Measurements from ENCODE around the gene UNKL.

Gene UNKL

GRCh38 chr16:1351582-1352362, 62.7 kb downstream of the UNKL start, which contains the start of the genes GNPTG and TSR3:
TSS of gene GNPTG (plus strand) at chr16:1351931. CDS start at chr16:1351966, 35 bp downstream.
TSS of gene TSR3 (minus strand) at chr16:1351878. CDS start at chr16:1351804, 74 bp downstream.
- H3K4me3 ChIP-seq (replicated peaks; ENCODE audit: low read depth, low read length), result peak within 1 kb of the TSS; percentile 96
- no peak for TF ChIP-seq CTCF (IDR thresholded peaks at IDR 0.05; ENCODE audit: low read depth, low read length, missing control alignments)
- peak; percentile 42 for DNase-seq (ENCODE audit: extremely low read depth, low read depth)

DNA sequence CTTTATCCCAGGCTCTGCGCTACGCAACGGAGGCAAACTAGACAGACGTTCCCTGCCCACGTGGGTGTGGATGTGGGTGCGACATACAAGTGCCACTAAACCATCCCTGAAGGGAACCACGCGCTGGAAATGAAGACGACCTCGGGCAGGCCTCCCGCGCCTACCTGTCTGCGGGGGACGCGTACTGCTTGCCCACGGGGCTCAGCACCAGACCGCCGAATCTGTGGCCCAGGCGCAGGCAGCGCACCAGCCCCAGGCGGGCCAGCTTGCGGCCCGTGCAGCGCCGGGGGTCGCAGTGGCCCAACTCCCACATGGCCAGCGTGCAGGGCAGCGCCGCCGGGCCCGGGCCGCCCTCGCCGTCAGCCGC, 63.3 kb downstream of the UNKL start:
- no peak for TF ChIP-seq CTCF (IDR thresholded peaks at IDR 0.05; ENCODE audit: low read depth, low read length, missing control alignments)
- DNase-seq (ENCODE audit: extremely low read depth, low read depth), result no peak
- peak overlapping the region; percentile 96 for H3K4me3 ChIP-seq (replicated peaks; ENCODE audit: low read depth, low read length)

DNA sequence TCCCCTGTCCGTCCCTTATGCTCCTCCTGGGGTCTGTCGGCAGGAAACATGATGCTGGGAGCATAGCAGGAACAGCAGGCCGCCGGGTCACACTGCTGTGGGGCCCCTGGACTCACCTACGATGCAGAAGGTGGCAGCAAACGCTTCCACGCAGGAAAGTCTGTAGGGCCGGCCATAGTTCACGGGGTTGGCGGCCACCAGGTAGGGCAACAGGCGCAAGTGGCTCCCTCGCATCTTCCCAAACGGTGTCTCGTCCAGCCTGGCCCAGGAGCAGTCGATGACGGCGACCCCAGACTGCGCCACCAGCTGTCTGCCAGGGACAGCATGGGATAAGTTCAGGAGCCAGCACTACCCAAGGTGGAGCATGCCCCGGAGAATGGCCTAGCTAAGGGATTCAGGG, 63.8 kb downstream of the UNKL start:
- TF ChIP-seq CTCF (IDR thresholded peaks at IDR 0.05; ENCODE audit: low read depth, low read length, missing control alignments), result no peak
- peak overlapping the region; percentile 96 for H3K4me3 ChIP-seq (replicated peaks; ENCODE audit: low read depth, low read length)
- no peak for DNase-seq (ENCODE audit: extremely low read depth, low read depth)

- H3K4me3 ChIP-seq (replicated peaks; ENCODE audit: low read depth, low read length), result peak overlapping the region; percentile 96; the same call in 1 of the 2 replicates
- no peak for TF ChIP-seq CTCF (IDR thresholded peaks at IDR 0.05; ENCODE audit: low read depth, low read length, missing control alignments)
- DNase-seq (ENCODE audit: extremely low read depth, low read depth), result no peak
Observed at GRCh38 chr16:1349951-1350350, 64.6 kb downstream of the UNKL start.

DNA sequence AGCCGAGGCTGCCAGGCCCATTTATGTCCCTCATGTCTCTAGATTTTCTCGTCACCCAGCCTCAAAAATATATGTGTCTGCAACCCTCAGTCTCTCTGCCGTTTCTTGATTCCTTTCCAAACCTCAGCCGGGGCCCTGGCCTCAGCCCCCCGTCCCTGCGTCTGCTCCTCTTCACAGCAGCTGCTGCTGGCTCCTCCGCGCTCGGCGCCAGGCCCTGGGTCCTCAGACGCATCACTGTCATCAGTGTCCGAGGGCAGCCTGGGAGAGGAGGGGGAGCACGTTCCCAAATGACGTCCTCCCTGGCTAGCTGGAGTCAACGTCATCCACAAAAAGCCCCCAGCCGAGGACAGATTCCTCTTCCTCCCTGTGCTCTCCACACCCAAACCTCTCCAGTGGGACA, 65.2 kb downstream of the UNKL start:
- no peak overlapping the region for H3K4me3 ChIP-seq (replicated peaks; ENCODE audit: low read depth, low read length)
- DNase-seq (ENCODE audit: extremely low read depth, low read depth), result no peak
- no peak for TF ChIP-seq CTCF (IDR thresholded peaks at IDR 0.05; ENCODE audit: low read depth, low read length, missing control alignments)

DNA sequence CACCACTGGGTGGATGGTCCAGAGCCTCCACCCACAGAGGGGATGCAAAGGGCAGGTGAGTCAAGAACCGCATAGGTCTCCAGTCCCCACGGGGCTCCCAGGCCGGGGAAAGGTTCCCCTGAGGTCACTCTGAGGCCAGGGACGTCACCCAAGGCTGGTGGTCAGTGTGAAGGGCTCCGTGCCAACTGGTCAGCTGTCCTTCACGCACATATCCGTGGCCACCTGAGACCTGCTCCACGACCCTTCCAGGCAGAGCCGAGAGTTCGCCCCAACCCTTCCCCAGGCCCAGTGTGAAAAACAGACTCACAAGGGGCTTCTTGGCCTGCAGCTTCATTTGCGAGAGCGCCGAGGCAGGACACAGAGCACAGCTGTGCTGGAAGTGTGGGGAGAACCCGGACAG, 65.6 kb downstream of the UNKL start:
- no peak for TF ChIP-seq CTCF (IDR thresholded peaks at IDR 0.05; ENCODE audit: low read depth, low read length, missing control alignments)
- H3K4me3 ChIP-seq (replicated peaks; ENCODE audit: low read depth, low read length), result no peak overlapping the region
- DNase-seq (ENCODE audit: extremely low read depth, low read depth), result no peak

All from HFF-Myc (cell line).